Nephron (organoid): ENCODE results near the gene MAP3K9.

Source experiments
- H3K27ac Mint-ChIP-seq, 3 experiments: 2 replicates each; pipeline ENCODE4 v1.8.0; 2020; ENCODE audit warnings: mixed read lengths in 3 of 3, mild to moderate bottlenecking in 2 of 3, moderate library complexity in 1 of 3
- H3K27me3 Mint-ChIP-seq: 2 replicates; pipeline ENCODE4 v1.8.0; 2021; ENCODE audit warnings: low read depth, mild to moderate bottlenecking, moderate library complexity, mixed read lengths
- H3K36me3 Mint-ChIP-seq: 2 replicates; pipeline ENCODE4 v1.8.0; 2020; ENCODE audit warnings: low read depth, mixed read lengths
- H3K4me1 Mint-ChIP-seq: 2 replicates; pipeline ENCODE4 v1.8.0; 2020; ENCODE audit warnings: mixed read lengths
- H3K4me3 Mint-ChIP-seq, 3 experiments: 2 replicates each; pipeline ENCODE4 v1.8.0; 2020; ENCODE audit warnings: mild to moderate bottlenecking in 3 of 3, mixed read lengths in 3 of 3, moderate library complexity in 2 of 3
- H3K9me3 Mint-ChIP-seq: 2 replicates; pipeline ENCODE4 v1.8.0; 2020; ENCODE audit warnings: mixed read lengths
- TF ChIP-seq, protein P1 (sequence below), 3 experiments: fragments of 200-600 bp; sonication (generic); IDR thresholded peaks; one replicate each; pipeline ENCODE4 v1.5.0; 2021; ENCODE audit warnings: antibody characterized with exemption in 3 of 3; ENCODE audit not compliant: unreplicated experiment in 3 of 3

Gene MAP3K9

DNA sequence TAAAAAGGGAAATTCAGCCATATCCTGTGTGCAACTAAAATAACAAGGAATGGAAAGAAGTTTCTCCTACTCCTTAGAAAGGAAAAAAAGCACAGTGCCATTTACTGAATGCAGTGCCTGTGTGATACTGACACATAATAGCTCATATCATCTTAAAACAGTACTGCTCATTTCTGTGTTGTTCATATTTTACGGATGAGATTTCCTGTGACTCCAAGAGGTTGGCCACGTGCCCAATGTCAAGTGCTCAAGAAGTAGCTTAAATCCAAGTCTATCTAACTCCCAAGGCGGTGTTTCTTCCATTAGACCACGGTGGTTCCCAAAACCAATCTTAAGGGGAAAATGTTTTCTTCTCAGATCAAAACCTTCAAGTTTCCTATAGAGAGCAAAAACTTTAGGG, 20.0 kb downstream of the MAP3K9 start:
- no peak overlapping the region for H3K4me3 Mint-ChIP-seq
- H3K27me3 Mint-ChIP-seq = peaks cover 3% of the 10 kb centered on the region
- no peaks in the 10 kb centered on the region for H3K9me3 Mint-ChIP-seq
- peaks cover 18% of the 10 kb centered on the region for H3K36me3 Mint-ChIP-seq
- TF ChIP-seq, protein P1, sequence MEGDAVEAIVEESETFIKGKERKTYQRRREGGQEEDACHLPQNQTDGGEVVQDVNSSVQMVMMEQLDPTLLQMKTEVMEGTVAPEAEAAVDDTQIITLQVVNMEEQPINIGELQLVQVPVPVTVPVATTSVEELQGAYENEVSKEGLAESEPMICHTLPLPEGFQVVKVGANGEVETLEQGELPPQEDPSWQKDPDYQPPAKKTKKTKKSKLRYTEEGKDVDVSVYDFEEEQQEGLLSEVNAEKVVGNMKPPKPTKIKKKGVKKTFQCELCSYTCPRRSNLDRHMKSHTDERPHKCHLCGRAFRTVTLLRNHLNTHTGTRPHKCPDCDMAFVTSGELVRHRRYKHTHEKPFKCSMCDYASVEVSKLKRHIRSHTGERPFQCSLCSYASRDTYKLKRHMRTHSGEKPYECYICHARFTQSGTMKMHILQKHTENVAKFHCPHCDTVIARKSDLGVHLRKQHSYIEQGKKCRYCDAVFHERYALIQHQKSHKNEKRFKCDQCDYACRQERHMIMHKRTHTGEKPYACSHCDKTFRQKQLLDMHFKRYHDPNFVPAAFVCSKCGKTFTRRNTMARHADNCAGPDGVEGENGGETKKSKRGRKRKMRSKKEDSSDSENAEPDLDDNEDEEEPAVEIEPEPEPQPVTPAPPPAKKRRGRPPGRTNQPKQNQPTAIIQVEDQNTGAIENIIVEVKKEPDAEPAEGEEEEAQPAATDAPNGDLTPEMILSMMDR (IDR thresholded peaks at IDR 0.05; ENCODE audit: unreplicated experiment in 3 of 3) = no peak
- peaks cover 41% of the 10 kb centered on the region for H3K4me1 Mint-ChIP-seq
- H3K27ac Mint-ChIP-seq = peak overlapping the region; percentile 6 to 78 (median 35)

DNA sequence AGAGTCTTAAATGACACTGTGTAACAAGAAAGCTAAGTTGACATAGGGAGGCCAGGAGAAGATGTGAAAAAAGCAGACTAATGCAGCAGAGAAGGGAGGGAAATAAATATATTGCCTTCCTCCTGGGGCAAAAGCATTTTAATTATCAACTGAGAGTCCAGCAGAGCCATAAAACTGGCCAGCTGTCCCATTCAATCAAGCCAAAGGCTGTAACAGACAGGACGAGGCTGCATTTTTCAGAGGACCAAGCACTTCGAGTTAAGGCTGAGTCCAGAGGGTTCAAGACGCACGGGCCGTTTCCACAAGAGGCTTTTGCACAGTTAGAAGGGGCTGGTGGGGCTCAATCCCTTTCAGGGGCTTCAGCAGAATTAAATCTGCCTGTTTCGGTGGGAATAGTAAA, 20.4 kb downstream of the MAP3K9 start:
- Mint-ChIP-seq H3K36me3 (peaks cover 16% of the 10 kb centered on the region), H3K4me3 (no peak overlapping the region), H3K27me3 (peaks cover 3% of the 10 kb centered on the region)

DNA sequence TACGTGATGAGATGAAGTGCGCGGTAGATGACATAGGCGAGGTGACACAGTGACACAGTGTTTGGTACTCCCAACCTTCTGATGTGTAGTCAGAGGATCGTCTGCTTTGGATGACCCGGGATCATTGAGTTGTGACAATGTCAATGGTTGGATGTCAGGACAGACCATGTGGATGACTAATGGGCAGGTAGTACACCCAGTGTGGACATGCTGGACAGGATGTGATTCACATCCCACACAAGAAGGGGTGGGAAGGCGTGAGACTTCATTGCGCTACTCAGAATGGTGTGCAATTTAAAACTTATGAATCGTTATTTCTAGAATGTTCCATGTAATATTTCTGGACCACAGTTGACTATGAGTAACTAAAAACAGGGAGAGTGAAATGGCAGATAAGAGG, 23.8 kb downstream of the MAP3K9 start:
- Mint-ChIP-seq H3K36me3 (peaks cover 5% of the 10 kb centered on the region), H3K27me3 (no peaks in the 10 kb centered on the region), H3K9me3 (no peaks in the 10 kb centered on the region), H3K27ac (no peak overlapping the region), H3K4me3 (no peak overlapping the region), H3K4me1 (peaks cover 28% of the 10 kb centered on the region)
- TF ChIP-seq, protein P1 (IDR thresholded peaks at IDR 0.05; ENCODE audit: unreplicated experiment in 3 of 3) = no peak

More for the DNA sequence above, 20.4 kb downstream of the MAP3K9 start:
- TF ChIP-seq, protein P1 (IDR thresholded peaks at IDR 0.05; ENCODE audit: unreplicated experiment in 3 of 3) = no peak
- no peaks in the 10 kb centered on the region for H3K9me3 Mint-ChIP-seq
- H3K27ac Mint-ChIP-seq = peak overlapping the region; percentile 6 to 78 (median 8)
- peaks cover 36% of the 10 kb centered on the region for H3K4me1 Mint-ChIP-seq

DNA sequence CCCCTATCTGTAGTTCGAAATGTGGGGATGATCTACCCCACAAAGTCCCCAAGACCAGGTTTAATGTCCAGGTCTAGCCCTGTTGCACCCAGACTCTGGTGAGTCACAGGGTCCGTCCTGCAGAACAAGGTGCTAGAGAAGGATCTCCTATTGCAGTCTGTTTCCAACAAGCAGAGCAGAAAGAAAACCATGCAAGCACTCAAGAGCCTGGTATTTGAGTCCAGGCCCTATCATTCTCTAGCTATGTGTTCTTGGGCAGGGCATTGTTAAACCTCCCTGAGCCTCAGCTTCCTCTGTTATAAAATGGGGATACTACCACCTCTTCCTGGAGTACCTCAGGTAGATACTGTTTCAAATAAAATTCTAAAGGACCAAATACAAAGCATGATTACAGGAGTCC, 24.4 kb downstream of the MAP3K9 start:
- Mint-ChIP-seq H3K36me3 (peaks cover 5% of the 10 kb centered on the region), H3K9me3 (no peaks in the 10 kb centered on the region), H3K27ac (no peak overlapping the region), H3K4me3 (no peak overlapping the region), H3K27me3 (no peaks in the 10 kb centered on the region), H3K4me1 (peaks cover 22% of the 10 kb centered on the region)
- TF ChIP-seq, protein P1 (IDR thresholded peaks at IDR 0.05; ENCODE audit: unreplicated experiment in 3 of 3) = no peak

DNA sequence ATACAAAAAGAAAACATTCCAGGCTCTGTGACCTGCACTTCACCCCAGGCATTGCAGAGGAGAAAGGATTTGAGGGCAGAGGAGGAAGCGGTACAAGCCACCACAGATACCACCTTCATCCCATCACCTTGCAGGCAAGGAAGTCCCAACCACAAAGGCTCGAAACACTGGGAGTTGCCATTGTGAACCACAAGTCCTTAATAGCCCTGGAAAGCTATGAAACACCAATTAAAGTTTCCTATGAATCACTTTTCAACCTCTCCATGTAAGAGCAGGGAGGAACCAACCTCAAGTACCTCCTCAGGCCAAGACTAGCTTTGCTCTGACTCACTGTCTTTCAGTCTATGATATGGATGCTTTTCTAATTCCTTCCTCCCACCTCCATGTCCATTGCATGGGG, 27.0 kb downstream of the MAP3K9 start:
- Mint-ChIP-seq H3K27ac (no peak overlapping the region), H3K9me3 (no peaks in the 10 kb centered on the region), H3K27me3 (no peaks in the 10 kb centered on the region), H3K4me1 (no peaks in the 10 kb centered on the region), H3K36me3 (peaks cover 5% of the 10 kb centered on the region), H3K4me3 (no peak overlapping the region)
- TF ChIP-seq, protein P1 (IDR thresholded peaks at IDR 0.05; ENCODE audit: unreplicated experiment in 3 of 3) = no peak

DNA sequence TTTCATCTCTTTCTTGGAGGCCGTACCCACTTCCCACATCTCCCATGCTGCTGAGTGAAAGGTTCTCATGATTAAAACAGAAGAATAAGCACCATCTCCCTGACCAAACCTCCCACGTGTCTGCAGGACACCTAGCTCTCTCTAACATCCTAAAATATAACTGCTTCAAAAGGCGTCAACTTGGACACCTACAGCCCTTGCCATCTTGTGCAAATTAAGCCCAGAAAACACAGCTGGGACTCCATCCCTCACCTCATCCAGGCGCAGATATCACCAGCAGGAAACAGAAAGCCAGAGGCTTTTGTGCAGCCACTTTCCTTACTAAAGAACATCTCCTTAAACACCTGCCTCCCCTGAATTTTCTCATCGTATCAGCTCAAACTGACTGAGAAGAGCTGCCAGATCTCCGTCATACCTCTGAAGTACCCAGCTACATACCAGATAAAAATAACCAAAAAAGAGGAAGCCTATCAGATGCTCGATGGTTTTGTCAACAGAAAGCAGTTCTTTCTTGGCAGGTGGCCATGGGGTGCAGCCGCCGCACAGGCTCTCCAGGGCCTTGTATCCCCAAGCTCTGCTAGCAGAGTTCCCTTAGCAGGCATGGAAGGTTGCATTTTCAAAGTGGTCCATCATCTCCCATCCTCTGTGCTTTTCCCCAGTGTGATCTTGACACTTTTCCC, 28.8 kb downstream of the MAP3K9 start:
- H3K9me3 Mint-ChIP-seq = no peaks in the 10 kb centered on the region
- H3K36me3 Mint-ChIP-seq = peaks cover 3% of the 10 kb centered on the region
- H3K27ac Mint-ChIP-seq = no peak overlapping the region
- TF ChIP-seq, protein P1 (IDR thresholded peaks at IDR 0.05; ENCODE audit: unreplicated experiment in 3 of 3) = no peak
- H3K4me1 Mint-ChIP-seq = no peaks in the 10 kb centered on the region
- H3K4me3 Mint-ChIP-seq = no peak overlapping the region
- no peaks in the 10 kb centered on the region for H3K27me3 Mint-ChIP-seq
